Suppressor macrophage (primary cell): Measurements from ENCODE around the gene RTTN.

Experiments used
- DNase-seq, 4 experiments: peaks; one replicate each; pipeline ENCODE4 v3.0.0-alpha.2; 2020 to 2022

The RTTN gene

GRCh38 chr18:70207181-70207580 lies 1.7 kb upstream of the RTTN start:
- no peak for DNase-seq

DNA sequence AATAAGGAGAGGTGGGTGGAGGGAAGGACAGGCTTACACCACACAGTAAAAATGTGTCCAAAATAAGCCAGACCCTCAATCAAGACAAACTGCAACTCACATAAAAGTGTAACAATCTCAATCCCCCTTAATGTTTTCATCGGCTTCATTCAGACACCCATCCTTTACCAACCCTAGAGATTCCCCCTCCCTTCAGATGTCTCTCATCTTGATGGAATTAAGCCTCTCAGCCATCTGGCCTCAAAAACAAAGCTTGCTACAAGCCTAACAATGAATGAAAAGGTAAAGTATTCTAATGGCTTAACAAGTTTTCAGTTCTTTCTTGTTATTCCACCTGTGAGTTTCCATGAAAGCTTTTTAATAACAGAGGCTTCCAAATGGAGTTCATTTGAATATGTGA lies 5.2 kb downstream of the RTTN start:
- DNase-seq, result no peak

DNA sequence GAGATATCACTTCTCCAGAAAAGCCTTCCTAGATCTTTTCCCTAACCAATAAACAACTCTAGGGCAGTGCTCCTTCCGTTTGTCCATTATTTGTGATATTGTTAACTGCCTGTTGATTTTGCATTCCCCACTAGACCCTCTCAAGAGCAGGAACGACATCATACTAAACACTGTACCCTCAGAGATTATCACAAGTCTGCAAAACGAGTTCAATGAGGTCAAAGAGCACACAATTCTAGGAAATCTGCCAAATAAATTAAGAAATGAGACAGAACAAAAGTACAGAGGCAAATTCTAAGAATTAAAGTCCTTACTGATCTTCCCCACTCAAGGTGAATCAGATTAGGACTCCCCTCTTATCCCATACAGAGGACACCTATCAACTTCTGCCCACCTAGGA lies 7.6 kb downstream of the RTTN start:
- no peak for DNase-seq

DNA sequence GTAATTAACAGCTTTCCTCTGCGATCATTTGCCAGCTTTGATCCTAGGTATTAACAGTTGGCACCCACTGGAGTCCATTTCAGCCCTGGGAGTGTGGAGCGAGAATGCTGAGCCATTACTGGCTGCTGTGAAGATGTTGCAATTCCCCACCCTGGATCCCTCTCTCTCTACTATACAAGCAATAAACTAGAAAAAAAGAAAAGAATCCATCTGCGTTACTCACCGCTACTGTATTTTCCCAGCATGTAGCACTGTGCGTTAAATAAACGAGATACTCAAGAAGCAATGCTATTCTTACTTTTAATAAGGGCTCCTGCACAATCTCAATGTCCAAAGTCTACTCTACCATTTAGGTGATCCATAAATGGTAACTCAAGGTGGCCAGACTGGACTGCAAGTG lies 8.5 kb downstream of the RTTN start:
- DNase-seq, result no peak

- peak; percentile 49 to 78 (median 66) for DNase-seq
These were observed 9.5 kb downstream of the RTTN start for GRCh38 chr18:70195852-70196434.

DNA sequence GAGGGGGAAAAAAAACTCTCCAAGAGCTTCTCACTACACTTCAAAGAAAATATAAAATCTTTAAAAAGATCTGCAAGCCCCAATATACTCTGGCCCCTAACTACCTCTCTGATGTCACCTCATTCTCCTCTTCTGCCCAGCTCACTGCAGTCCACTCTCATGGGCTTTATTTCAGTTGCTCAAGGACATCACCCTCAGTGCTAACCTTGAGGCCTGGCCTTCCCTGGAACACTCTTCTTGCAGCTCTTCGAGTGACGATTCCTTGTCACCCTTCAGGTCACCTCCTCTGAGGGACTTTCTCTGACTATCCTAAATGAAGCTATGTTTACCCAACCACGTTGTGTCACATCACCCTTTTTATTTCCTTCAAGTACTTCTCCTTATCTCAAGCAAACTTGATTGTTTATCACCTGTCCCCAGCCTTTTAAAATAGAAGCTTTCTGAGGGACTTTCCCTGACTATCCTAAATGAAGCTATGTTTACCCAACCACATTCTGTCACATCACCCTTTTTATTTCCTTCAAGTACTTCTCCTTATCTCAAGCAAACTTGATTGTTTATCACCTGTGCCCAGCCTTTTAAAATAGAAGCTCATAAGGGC lies 10.4 kb downstream of the RTTN start:
- DNase-seq, result no peak

DNA sequence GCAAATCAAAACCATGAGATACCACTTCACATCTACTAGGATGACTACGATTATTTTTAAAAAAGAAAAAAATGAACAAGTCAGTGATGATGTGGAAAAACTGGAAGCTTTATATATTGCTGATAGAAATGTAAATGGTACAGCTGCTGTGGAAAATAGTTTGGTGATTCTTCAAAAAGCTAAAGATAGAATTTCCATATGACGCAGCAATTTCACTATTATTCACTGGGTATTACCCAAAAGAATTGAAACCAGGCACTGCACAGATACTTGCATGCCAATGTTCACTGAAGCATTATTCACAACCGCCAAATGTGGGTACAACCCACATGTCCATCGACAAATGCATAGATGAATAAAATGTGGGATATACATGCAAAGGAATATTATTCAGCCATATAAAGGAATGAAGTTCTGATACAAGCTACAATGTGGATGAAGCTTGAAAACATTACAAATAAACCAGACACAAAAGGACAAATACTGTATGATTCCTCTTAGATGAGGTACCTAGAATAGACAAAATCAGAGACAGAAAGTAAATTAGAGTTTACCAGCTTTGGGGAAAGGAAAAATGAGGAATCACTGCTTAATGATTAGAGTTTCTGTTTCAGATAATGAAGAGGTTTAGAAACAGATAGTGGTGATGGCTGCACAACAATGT lies 11.1 kb downstream of the RTTN start:
- no peak for DNase-seq

GRCh38 chr18:70190529-70190928 lies 15.0 kb downstream of the RTTN start:
- no peak for DNase-seq

GRCh38 chr18:70188113-70188512 lies 17.4 kb downstream of the RTTN start:
- DNase-seq, result peak in 1 of 4 experiments; percentile 8

DNA sequence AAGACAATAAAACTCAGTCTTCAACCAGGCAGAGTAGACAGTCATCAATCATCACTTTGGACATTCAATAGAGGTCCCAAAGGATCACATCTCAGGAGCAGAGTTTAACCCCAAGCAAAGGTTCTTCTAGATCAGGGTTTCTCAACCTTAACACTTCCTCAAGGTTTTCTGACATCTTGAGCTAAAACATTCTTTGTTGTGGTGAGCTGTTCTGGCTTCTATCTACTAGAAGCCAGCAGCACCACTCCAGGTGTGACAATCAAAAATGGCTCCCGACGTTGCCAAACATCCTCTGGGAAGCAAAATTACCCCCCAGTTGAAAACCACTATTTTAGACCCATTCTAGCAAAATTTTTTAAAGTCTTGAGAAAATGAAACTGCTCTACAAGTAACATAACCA lies 22.0 kb downstream of the RTTN start:
- DNase-seq, result no peak

DNA sequence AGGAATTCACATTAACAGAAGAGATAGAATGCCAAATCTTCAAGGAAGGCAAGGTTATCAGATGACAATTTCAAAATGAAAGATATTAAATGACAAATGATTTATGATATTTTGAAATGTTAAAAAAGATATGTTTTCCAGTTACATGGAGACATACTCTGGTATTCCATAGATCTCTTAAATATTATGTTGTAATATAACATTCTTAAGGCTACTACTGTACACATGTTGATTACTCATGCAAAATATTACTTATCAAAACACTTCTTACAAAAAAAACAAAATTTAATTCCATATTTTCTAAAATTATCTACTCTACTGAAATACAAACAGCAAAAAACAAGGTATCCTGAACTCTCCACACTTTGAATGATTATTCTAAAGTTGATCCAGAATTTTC lies 22.9 kb downstream of the RTTN start:
- DNase-seq, result no peak

DNA sequence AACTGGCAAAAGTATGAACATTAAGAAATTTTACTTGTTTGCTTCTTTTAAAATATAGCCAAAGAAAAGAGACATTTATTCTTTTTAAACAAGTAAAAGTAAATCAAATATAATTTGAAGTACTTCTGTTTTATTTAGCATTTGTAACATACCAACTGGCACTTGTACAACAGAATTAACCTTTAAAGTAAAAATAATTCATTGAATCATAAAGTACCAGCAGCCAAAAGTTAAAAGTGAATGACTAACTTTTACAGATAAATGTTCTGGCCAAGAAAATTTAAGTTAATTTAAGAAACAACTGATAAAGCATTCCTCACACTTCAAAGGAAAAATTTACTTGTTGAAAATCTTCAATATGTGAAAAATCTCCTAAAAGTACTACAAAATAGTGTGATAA lies 23.8 kb downstream of the RTTN start:
- DNase-seq, result no peak

DNA sequence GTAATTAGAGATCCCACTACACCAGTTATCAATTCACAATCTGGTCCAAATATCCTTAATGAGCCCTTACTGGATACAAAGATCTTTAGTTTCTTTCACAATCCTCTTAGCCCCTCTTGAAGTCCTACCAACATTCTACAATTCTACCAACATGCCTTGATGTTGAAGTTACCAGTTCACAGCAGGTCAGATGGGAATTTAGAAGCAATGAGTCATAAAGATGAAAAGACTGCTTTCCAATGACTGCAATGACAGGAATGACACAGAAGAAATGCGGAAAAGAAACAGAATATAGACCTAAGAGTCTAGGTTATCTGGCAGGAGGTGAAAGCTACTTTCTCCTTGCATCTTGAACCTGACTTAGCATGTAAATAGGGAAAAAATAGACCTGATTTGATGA lies 24.5 kb downstream of the RTTN start:
- DNase-seq, result no peak

GRCh38 chr18:70176537-70176936 lies 28.9 kb downstream of the RTTN start:
- DNase-seq, result no peak

- DNase-seq, result no peak
These were observed 30.3 kb downstream of the RTTN start for GRCh38 chr18:70175216-70175615.

DNA sequence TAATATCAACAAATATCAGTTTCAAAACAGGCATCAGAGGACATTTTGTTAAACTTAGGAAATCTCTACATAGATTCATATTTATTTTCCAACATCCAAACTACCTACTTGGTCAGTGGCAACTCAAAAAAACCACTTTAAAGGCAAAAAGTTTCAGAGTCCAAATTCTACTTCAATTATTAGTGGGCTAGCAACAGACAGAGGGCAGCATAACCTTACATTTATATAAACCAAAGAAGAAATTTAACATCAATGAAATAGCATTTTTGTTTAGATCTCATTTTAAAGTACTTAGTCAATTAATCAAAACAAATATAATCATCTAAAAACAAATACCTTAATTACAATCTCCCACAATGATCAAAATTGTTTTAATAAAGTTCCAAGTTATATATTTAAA lies 33.3 kb downstream of the RTTN start:
- DNase-seq, result peak in 2 of 4 experiments; percentile 3 to 9

DNA sequence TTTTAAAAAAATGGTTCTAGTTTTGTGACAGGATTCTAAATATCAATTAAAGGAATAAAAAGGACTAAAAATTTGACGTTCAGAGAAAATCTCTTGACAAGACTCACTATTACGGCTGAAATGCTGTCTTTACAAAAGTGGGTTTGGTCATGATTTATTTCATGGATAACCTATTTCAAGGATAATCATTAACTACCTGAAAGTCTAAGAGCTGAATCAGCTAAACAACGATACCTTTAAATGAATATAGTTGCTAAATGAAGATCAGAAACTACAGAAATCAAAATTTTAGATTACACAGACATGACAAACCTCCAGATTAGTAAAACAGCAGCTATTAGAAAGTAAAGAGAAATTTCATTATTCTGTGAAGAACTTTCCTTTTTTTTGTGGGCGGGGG lies 35.7 kb downstream of the RTTN start:
- DNase-seq, result no peak

DNA sequence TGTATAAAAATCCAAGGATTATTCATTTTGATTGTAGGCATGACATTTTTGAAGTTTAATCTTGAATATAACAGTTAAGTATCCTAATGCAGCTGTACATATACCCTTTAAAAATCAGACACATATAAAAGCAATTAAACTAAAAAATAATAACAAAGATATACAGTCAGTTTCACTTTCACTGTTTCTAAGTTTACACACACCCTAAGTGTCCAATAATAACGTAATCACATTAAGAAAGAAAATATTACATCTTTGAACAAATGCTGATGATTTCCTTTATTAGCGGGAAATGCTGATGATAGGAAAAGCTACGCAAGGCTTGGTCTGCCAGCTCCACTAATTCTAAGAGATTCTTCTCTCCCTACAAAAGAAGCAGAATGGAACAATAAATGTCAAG lies 38.8 kb downstream of the RTTN start:
- no peak for DNase-seq

- no peak for DNase-seq
These were observed 39.6 kb downstream of the RTTN start for GRCh38 chr18:70165936-70166335.

DNA sequence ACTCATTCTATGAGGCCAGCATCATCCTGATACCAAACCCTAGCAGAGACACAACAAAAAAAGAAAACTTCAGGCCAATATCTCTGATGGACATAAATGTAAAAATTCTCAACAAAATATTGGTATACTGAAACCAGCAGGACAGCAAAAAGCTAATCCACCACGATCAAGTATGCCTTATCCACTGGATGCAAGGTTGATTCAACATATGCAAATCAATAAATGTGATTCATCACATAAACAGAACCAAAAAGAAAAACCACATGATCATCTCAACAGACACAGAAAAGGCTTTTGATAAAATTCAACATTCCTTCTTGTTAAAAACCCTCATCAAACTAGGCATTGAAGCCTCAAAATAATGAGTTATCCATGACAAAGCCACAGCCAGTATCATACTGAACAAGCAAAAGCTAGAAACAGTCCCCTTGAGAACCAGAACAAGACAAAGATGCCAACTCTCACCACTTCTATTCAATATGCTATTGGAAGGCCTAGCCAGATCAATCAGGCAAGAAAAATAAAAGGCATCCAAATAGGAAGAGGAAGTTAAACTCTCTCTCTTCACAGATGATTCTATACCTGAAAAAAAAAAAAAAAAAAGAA lies 45.3 kb downstream of the RTTN start:
- no peak for DNase-seq

DNA sequence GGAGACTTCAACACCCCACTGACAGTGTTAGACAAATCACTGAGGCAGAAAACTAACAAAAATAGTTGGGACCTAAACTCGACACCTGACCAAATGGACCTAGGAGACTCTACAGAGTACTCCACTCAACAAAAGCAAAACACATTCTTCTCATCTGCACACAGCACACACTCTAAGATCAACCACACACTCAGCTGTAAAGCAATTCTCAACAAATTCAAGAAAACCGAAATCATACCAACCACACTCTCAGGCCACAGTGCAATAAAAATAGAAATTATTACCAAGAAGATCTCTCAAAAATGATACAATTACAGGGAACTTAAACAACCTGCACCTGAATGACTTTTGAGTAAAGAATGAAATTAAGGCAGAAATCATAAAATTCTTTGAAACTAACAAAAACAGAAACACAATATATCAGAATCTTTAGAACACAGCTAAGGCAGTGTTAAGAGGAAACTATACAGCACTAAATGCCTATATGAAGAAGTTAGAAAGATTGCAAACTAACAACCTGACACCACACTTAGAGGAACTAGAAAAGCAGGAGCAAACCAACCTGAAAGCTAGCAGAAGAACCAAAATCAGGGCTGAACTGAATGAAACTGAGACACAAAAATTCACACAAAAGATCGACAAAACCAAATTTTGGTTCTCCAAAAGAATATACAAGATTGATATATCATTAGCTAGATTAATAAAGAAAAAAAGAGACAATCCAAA lies 46.3 kb downstream of the RTTN start:
- DNase-seq, result no peak

DNA sequence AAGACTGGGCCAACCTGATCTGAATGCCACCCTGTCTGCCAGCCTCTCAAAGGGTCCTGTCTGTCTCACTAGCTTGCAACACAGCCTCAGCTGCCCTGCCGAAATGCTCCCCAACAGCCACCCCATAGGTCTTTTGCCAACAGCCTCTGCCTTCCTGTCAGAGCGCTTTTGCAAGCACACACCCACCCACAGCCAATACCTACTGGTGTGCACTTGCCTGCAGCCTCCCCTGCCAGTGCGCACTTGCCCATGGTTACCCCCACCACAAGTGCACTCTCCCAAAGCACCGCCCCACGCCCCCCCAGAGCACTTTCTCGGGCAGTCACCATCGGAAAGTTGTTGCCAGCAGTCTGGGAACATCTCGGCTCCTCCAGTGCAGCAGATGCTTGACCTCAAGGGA lies 48.6 kb downstream of the RTTN start:
- no peak for DNase-seq

- DNase-seq, result no peak
These were observed 50.8 kb downstream of the RTTN start for GRCh38 chr18:70154591-70155194.
